ENCODE measurements around the gene CFAP61.

Gene CFAP61

DNA sequence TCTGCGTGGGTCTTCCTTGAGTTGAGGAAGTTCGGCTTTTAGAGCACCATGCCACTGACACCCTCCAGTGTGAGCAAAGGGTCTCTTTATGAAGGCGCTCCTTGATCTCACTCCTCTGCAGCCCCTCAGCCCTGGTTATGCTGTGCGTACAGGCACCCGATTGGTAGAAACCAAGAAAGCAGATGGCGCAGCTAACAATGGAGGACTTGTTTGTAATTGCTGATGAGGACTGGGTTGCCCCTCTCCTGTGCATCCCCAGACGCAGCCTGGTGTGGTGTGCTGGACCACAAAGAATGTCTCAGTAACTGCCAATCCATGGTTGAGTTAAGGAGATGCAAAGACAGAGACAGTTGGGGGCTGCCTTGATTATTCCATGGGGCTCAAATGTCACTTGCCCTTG lies 345.8 kb downstream of the CFAP61 start:
- Histone ChIP-seq H3K36me3 (no peaks in the 10 kb centered on the region), H3K9me3 (ENCODE audit: severe bottlenecking) (no peaks in the 10 kb centered on the region), H3K27me3 (ENCODE audit: insufficient read depth, low read depth, severe bottlenecking) (no peaks in the 10 kb centered on the region), H3K27ac (no peak overlapping the region), H3K4me3 (ENCODE audit: low read depth, low read length) (no peak overlapping the region)
- DNase-seq: no peak
- TF ChIP-seq CTCF (IDR thresholded peaks at IDR 0.05; ENCODE audit: low read depth, low read length): no peak

DNA sequence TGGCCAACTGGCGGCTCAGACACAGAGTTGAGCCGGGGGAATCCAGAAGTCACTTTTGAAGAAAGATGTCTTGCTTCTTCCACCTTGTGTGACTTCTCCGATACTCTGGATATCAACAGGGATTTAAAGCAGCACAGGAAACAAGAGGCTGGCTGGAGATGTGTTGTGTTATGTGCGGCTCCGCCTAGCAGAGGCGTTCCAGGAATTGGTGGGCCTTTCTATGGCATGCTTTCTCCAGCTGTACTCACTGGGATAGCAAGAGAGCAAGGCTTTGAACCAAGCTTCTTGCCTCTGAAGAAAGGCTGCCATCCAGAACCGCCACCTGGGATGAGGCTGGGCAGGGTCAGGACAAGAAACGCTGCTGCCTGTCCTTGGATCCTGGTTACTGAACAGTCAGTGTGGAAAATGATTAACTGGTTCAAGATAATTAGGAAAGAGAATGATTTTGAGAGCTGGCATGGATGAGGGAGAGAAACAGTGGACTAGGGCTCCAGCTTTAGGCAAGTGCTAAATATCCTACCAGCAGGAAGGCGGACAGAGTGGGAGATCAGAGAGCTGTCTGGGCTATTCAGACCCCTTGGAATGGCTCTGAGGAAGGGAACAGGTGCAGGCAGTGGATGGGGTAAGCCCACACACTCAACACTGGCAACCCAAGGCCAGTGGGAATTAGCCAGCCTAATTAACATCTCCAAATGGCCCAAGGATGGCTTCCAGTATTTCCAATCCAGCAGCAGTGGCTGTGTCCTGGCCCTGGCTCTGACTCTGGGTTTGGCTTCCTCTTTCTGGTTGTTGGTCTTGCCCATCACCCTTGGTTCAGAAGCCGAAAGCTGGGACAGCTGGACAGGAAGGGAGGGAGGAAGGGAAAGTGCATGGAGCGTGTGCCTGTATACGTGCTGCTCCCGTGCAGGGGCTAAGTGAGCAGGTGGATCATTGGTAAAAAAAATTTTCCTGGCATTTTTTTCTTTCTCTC lies 347.5 kb downstream of the CFAP61 start:
- Histone ChIP-seq H3K4me3 (ENCODE audit: low read depth, low read length) (no peak overlapping the region), H3K9me3 (ENCODE audit: severe bottlenecking) (no peaks in the 10 kb centered on the region), H3K27ac (no peak overlapping the region), H3K27me3 (ENCODE audit: insufficient read depth, low read depth, severe bottlenecking) (no peaks in the 10 kb centered on the region), H3K36me3 (no peaks in the 10 kb centered on the region)
- TF ChIP-seq CTCF (IDR thresholded peaks at IDR 0.05; ENCODE audit: low read depth, low read length): no peak
- DNase-seq: no peak

DNA sequence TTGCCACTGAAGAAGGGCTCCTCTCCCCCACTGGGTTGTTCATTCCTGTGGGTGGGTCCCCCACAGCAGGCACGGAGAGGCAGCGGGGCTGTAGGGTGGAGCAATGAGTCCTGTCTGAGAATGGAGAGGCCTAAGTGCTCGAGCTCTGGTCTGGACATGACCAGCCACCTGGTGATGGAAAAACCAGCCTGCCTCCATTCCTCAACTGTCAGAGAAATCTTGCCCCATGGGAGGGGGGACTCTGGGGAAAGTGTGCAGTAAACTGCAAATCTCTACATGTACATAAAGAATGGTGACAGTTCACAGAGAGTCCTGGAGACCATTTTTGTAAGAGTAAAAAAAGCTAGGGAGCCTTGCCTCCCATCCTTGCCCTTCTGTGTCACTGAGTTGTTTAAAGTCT lies 349.7 kb downstream of the CFAP61 start:
- H3K27me3 ChIP-seq (ENCODE audit: insufficient read depth, low read depth, severe bottlenecking): no peaks in the 10 kb centered on the region
- no peak overlapping the region for H3K4me3 ChIP-seq (ENCODE audit: low read depth, low read length)
- H3K36me3 ChIP-seq: no peaks in the 10 kb centered on the region
- no peak overlapping the region for H3K27ac ChIP-seq
- no peaks in the 10 kb centered on the region for H3K9me3 ChIP-seq (ENCODE audit: severe bottlenecking)
- no peak for DNase-seq
- TF ChIP-seq CTCF (IDR thresholded peaks at IDR 0.05; ENCODE audit: low read depth, low read length): no peak

DNA sequence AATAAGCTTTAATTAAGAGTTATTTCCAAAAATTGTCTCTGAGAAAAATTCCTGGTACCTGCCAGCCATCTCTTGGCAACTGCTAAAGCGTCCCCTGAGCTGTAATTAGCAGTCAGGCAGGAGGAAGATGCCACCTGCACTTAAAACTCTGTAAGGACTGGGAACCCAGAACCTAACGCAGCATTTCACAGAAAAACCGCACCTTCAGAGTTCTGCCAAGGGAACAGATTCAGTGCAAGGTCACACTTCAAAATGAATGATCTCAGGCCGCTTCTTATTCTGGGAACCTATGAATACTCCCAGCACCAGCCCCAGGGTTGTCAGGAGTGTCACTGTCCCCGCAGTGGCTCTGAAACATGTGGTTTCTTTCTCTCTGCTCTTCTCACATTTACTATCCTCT lies 352.3 kb downstream of the CFAP61 start:
- Histone ChIP-seq H3K27me3 (ENCODE audit: insufficient read depth, low read depth, severe bottlenecking) (no peaks in the 10 kb centered on the region), H3K9me3 (ENCODE audit: severe bottlenecking) (no peaks in the 10 kb centered on the region), H3K27ac (no peak overlapping the region), H3K4me3 (ENCODE audit: low read depth, low read length) (no peak overlapping the region), H3K36me3 (no peaks in the 10 kb centered on the region)
- DNase-seq: no peak
- no peak for TF ChIP-seq CTCF (IDR thresholded peaks at IDR 0.05; ENCODE audit: low read depth, low read length)

DNA sequence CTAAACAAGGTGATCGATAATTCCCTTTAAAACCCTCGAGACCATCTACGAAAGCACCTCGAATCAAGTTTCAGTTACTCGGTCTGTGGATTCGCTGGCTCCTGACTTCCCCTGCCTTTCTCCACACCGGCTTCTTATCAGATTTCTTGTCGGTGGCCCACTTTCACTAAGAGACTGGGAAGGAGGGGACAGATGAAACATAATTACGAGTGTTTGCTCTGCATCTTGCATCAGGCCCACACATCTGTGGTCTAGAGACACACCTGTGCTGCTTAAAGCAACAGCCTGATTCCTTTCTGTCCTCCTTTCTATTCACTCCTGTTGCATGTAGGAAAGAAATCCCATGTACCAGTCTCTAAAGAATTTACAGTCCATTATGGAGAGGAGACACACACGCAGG lies 353.3 kb downstream of the CFAP61 start:
- H3K36me3 ChIP-seq: no peaks in the 10 kb centered on the region
- H3K9me3 ChIP-seq (ENCODE audit: severe bottlenecking): no peaks in the 10 kb centered on the region
- no peaks in the 10 kb centered on the region for H3K27me3 ChIP-seq (ENCODE audit: insufficient read depth, low read depth, severe bottlenecking)
- TF ChIP-seq CTCF (IDR thresholded peaks at IDR 0.05; ENCODE audit: low read depth, low read length): no peak
- H3K4me3 ChIP-seq (ENCODE audit: low read depth, low read length): no peak overlapping the region
- no peak for DNase-seq
- no peak overlapping the region for H3K27ac ChIP-seq
